GM21529 (cell line): ENCODE results near the gene CLK2.
"Not testable (repeated sequence)": the region's sequence is repeated elsewhere in the genome, so short reads cannot be mapped to it uniquely, and the experiment has no call there.

Experiments
- ATAC-seq: cut with Tn5 transposase; IDR thresholded peaks from one replicate; pipeline ENCODE4 v1.9.1; 2021; ENCODE audit not compliant: unreplicated experiment

The CLK2 gene

GRCh38 chr1:155214702-155215101 lies 58.6 kb downstream of the CLK2 start:
- not testable (repeated sequence) for ATAC-seq
